Esophagus muscularis mucosa (tissue), 4 donors: ENCODE data around the gene PNMA6E.

Experiments used
- CTCF ChIP-seq, 3 experiments: fragments of 200-600 bp in 2 of 3; fragments of 450-650 bp in 1 of 3; sonication (generic) in 2 of 3; IDR thresholded peaks; one replicate each; pipeline ENCODE4 v1.5.1; 2017 to 2019; ENCODE audit warnings: antibody characterized with exemption in 3 of 3, mild to moderate bottlenecking in 2 of 3, moderate library complexity in 1 of 3
- EP300 ChIP-seq: sonication (generic); formaldehyde crosslinking; IDR thresholded peaks from one replicate; pipeline ENCODE4 v1.6.1; 2017; ENCODE audit warnings: antibody characterized with exemption
- POLR2A ChIP-seq: fragments of 450-650 bp; IDR thresholded peaks from one replicate; pipeline ENCODE4 v1.6.1; 2017; ENCODE audit warnings: antibody characterized with exemption, moderate library complexity, mild to moderate bottlenecking, low read depth

GRCh38 chrX:153408221-153408721 lies 7.1 kb upstream of the PNMA6E start:
- no peak for TF ChIP-seq CTCF (IDR thresholded peaks at IDR 0.05)
- no peak for TF ChIP-seq POLR2A
- TF ChIP-seq EP300: no peak
